GM23338 (cell line): ENCODE results near the gene MACIR. TPM values are rescaled to one million over a fixed set of nuclear protein-coding genes. Genes with fewer than 3 reads are reported as not detected.

Experiments
- ATAC-seq: fragments of 200-7000 bp; cut with Tn5 transposase; 3 replicates; pipeline ENCODE4 v1.9.1; 2020
- DNase-seq: peaks from one replicate; pipeline ENCODE4 v3.0.0-alpha.2; 2015; ENCODE audit warnings: low spot score
- H2AFZ ChIP-seq: fragments of 200-600 bp; sonication (generic); 2 replicates; pipeline ENCODE4 v1.8.0; 2016; ENCODE audit warnings: antibody characterized with exemption, mild to moderate bottlenecking, moderate library complexity
- H3F3A ChIP-seq: fragments of 200-600 bp; sonication (generic); replicated peaks from 2 replicates; pipeline ENCODE4 v1.8.0; 2017; ENCODE audit warnings: antibody characterized with exemption, mixed run types, low read depth
- H3K27ac ChIP-seq: fragments of 200-600 bp; sonication (generic); 2 replicates; pipeline ENCODE4 v1.6.1; 2016; ENCODE audit warnings: low read depth
- H3K27me3 ChIP-seq: fragments of 200-600 bp; sonication (generic); 2 replicates; pipeline ENCODE4 v1.8.0; 2016; ENCODE audit warnings: mild to moderate bottlenecking, mixed run types, moderate library complexity; ENCODE audit not compliant: insufficient read depth
- H3K36me3 ChIP-seq: fragments of 200-600 bp; sonication (generic); 2 replicates; pipeline ENCODE4 v1.8.0; 2016; ENCODE audit warnings: mild to moderate bottlenecking; ENCODE audit not compliant: insufficient read depth
- H3K4me1 ChIP-seq: fragments of 200-600 bp; sonication (generic); 2 replicates; pipeline ENCODE4 v1.8.0; 2016; ENCODE audit warnings: mild to moderate bottlenecking, moderate library complexity; ENCODE audit not compliant: insufficient read depth
- H3K4me2 ChIP-seq: fragments of 200-600 bp; sonication (generic); 2 replicates; pipeline ENCODE4 v1.7.1; 2017; ENCODE audit warnings: mixed run types
- H3K4me3 ChIP-seq: fragments of 200-600 bp; sonication (generic); 2 replicates; pipeline ENCODE4 v1.6.1; 2016; ENCODE audit warnings: mixed run types
- H3K79me2 ChIP-seq: fragments of 200-600 bp; sonication (generic); replicated peaks from 2 replicates; pipeline ENCODE4 v1.8.0; 2017; ENCODE audit warnings: mild to moderate bottlenecking; ENCODE audit not compliant: insufficient read depth
- H3K9me2 ChIP-seq: fragments of 200-600 bp; sonication (generic); 2 replicates; pipeline ENCODE4 v1.8.0; 2017; ENCODE audit not compliant: insufficient read depth
- H4K20me1 ChIP-seq: fragments of 200-600 bp; sonication (generic); replicated peaks from 2 replicates; pipeline ENCODE4 v1.8.0; 2017; ENCODE audit warnings: mild to moderate bottlenecking; ENCODE audit not compliant: insufficient read depth
- H3K27ac Mint-ChIP-seq: 2 replicates; pipeline ENCODE4 v1.8.0; 2020; ENCODE audit warnings: inconsistent platforms, mild to moderate bottlenecking, moderate library complexity, mixed read lengths
- H3K27me3 Mint-ChIP-seq: 3 replicates; pipeline ENCODE4 v1.8.0; 2022; ENCODE audit warnings: low read depth, mild to moderate bottlenecking, moderate library complexity, mixed read lengths, inconsistent platforms; ENCODE audit not compliant: insufficient read depth, poor library complexity
- H3K36me3 Mint-ChIP-seq: 3 replicates; pipeline ENCODE4 v1.8.0; 2021; ENCODE audit warnings: low read depth, mild to moderate bottlenecking, inconsistent platforms, moderate library complexity, mixed read lengths
- H3K4me1 Mint-ChIP-seq: 3 replicates; pipeline ENCODE4 v1.8.0; 2020; ENCODE audit warnings: mild to moderate bottlenecking, inconsistent platforms, mixed read lengths
- H3K4me3 Mint-ChIP-seq: 3 replicates; pipeline ENCODE4 v1.8.0; 2021; ENCODE audit warnings: moderate library complexity, mild to moderate bottlenecking, inconsistent platforms, mixed read lengths
- H3K9me3 Mint-ChIP-seq: 3 replicates; pipeline ENCODE4 v1.8.0; 2020; ENCODE audit warnings: moderate library complexity, mild to moderate bottlenecking, inconsistent platforms, mixed read lengths
- CREB1 ChIP-seq: fragments of 250-450 bp; sonication (Bioruptor Pico); IDR thresholded peaks from 2 replicates; pipeline ENCODE4 v1.5.0; 2020; ENCODE audit warnings: low read depth, mild to moderate bottlenecking, moderate library complexity
- CTCF ChIP-seq, 2 experiments: fragments of 200-600 bp in 1 of 2; sonication (generic) in 1 of 2; conservative IDR thresholded peaks; 2 replicates each; pipeline versions ENCODE4 v1.5.1 to v1.6.1; 2016 to 2017; ENCODE audit warnings: antibody characterized with exemption in 2 of 2, low read depth in 2 of 2, mild to moderate bottlenecking in 2 of 2, moderate library complexity in 1 of 2
- ETS1 ChIP-seq: IDR thresholded peaks from 2 replicates; pipeline ENCODE4 v1.6.1; 2016; ENCODE audit warnings: antibody characterized with exemption
- EZH2 ChIP-seq: fragments of 200-600 bp; sonication (generic); IDR thresholded peaks from one replicate; pipeline ENCODE4 v1.8.0; 2017; ENCODE audit warnings: antibody characterized with exemption, mild to moderate bottlenecking, low read depth; ENCODE audit not compliant: unreplicated experiment
- EZH2phosphoT487 ChIP-seq: fragments of 200-600 bp; sonication (generic); IDR thresholded peaks from one replicate; pipeline ENCODE4 v1.8.1; 2018; ENCODE audit warnings: antibody characterized with exemption; ENCODE audit not compliant: unreplicated experiment
- JUNB ChIP-seq: IDR thresholded peaks from one replicate; pipeline ENCODE4 v1.6.1; 2016; ENCODE audit warnings: antibody characterized with exemption; ENCODE audit not compliant: unreplicated experiment
- NANOG ChIP-seq: IDR thresholded peaks from 2 replicates; pipeline ENCODE4 v1.6.1; 2016; ENCODE audit warnings: antibody characterized with exemption, borderline replicate concordance
- POLR2AphosphoS5 ChIP-seq: IDR thresholded peaks from 2 replicates; pipeline ENCODE4 v1.6.1; 2016; ENCODE audit warnings: antibody characterized with exemption, low read depth
- STAT1 ChIP-seq: IDR thresholded peaks from one replicate; pipeline ENCODE4 v1.6.1; 2016; ENCODE audit warnings: antibody characterized with exemption; ENCODE audit not compliant: unreplicated experiment
- ZNF114 ChIP-seq: fragments of 250-450 bp; sonication (Bioruptor Pico); IDR thresholded peaks from 2 replicates; pipeline ENCODE4 v1.5.0; 2020; ENCODE audit warnings: mild to moderate bottlenecking, moderate library complexity
- ZNF462 ChIP-seq: fragments of 250-450 bp; sonication (Bioruptor Pico); IDR thresholded peaks from 2 replicates; pipeline ENCODE4 v1.5.0; 2020; ENCODE audit warnings: mild to moderate bottlenecking, moderate library complexity
- polyA plus RNA-seq: library from polyadenylated mRNA; unstranded; fragments of >200 nt; fragmentation: Nextera tagmentation; extraction: Ambion mirVana; gene quantifications from 2 replicates; pipeline ENCODE4 v1.2.1, GENCODE V29; 2016
- total RNA-seq: library from RNA; depleted of rRNA; stranded (reverse); fragments of >200 nt; shearing (Covaris generic); gene quantifications from 2 replicates; pipeline ENCODE4 v1.2.3, GENCODE V29; 2014

Gene MACIR
- total and polyA plus RNA-seq, 2 experiments from 2014 or later, result 11.7 to 27.6 TPM

- H3K9me3 Mint-ChIP-seq, result peaks cover 3% of the 10 kb centered on the region; the same call in 1 of the 3 replicates
- H3K27me3 Mint-ChIP-seq, result no peaks in the 10 kb centered on the region
These were observed 42.4 kb upstream of the MACIR start for GRCh38 chr5:103216137-103216536.

More at GRCh38 chr5:103216137-103216536, 42.4 kb upstream of the MACIR start:
- Histone ChIP-seq H3K9me2 (no peaks in the 10 kb centered on the region), H3K4me3 (no peak overlapping the region), H3K79me2 (no peaks in the 10 kb centered on the region), H3K36me3 (no peaks in the 10 kb centered on the region), H3K4me1 (peaks cover 8% of the 10 kb centered on the region; the same call in 1 of the 2 replicates), H3F3A (no peaks in the 10 kb centered on the region), H3K27me3 (no peaks in the 10 kb centered on the region), H3K27ac (no peak overlapping the region), H3K4me2 (no peak overlapping the region), H4K20me1 (no peaks in the 10 kb centered on the region), H2AFZ (no peak overlapping the region)
- Mint-ChIP-seq H3K27ac (0 out of 2 replicates have a peak overlapping the region, but pooled peaks have one; percentile 27), H3K4me1 (peaks cover 14% of the 10 kb centered on the region; the same call in 2 of the 3 replicates), H3K36me3 (no peaks in the 10 kb centered on the region), H3K4me3 (no peak overlapping the region)
- DNase-seq, result no peak
- TF ChIP-seq ZNF462 (no peak), STAT1 (no peak), EZH2phosphoT487 (no peak), EZH2 (no peak), CTCF (conservative IDR thresholded peaks at IDR 0.05; ENCODE audit: low read depth in 2 of 2) (no peak), NANOG (no peak), POLR2AphosphoS5 (no peak), CREB1 (CRISPR knock-in tag) (no peak), ETS1 (no peak), JUNB (no peak), ZNF114 (CRISPR knock-in tag) (no peak)
- no peak for ATAC-seq
